ENCODE results near the gene ZNF829. TPM values are rescaled to one million over a fixed set of nuclear protein-coding genes. Genes with fewer than 3 reads are reported as not detected.

ZNF829 gene
- total and polyA plus RNA-seq, 12 donors: 0.78 to 4.1 (median 2.5) TPM

DNA sequence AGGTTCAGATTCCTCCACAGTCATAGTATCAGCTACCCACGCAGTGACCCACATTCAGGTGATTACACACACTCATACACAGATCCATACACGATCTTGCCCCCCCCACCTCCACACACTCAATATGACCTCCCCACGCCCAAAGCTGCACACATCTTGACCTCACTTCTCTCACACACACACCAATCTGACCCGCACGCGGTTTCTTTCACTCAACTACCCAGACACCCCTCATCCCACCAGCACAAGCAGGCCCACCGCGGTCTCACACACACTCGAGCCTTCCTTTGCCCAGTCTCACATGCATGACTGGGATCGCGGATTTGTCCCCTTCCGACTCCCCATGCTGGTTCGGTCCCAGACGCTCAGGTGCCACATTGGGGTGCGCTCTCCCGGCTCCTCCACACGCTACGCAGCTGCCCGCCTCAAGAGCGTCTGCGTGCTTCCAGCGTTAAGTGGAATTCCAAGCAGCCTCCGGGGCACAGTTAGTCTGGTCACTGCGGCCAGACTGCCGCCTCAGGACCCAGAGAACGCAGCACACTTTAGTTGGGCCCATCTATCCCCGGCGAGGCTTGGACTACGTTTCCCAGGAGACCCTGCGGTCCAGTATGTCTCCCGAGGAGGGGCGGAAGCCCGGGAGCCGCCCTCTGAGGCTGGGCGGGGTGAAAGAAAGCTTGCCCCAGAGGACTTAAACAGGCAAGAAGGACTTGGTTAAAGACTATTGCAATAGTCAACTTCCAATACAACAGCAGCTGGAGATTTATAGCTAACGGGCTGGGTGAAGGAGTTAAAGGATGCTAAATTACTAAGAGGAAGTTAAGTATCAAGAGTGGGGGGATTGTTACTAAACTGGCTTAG, 66.2 kb downstream of the ZNF829 start:
- H3K36me3 ChIP-seq: peaks cover 0 to 38% (median 12%) of the 10 kb centered on the region in 9 donors
- TF ChIP-seq, protein P1, sequence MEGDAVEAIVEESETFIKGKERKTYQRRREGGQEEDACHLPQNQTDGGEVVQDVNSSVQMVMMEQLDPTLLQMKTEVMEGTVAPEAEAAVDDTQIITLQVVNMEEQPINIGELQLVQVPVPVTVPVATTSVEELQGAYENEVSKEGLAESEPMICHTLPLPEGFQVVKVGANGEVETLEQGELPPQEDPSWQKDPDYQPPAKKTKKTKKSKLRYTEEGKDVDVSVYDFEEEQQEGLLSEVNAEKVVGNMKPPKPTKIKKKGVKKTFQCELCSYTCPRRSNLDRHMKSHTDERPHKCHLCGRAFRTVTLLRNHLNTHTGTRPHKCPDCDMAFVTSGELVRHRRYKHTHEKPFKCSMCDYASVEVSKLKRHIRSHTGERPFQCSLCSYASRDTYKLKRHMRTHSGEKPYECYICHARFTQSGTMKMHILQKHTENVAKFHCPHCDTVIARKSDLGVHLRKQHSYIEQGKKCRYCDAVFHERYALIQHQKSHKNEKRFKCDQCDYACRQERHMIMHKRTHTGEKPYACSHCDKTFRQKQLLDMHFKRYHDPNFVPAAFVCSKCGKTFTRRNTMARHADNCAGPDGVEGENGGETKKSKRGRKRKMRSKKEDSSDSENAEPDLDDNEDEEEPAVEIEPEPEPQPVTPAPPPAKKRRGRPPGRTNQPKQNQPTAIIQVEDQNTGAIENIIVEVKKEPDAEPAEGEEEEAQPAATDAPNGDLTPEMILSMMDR (IDR thresholded peaks at IDR 0.05): no peak
- DNase-seq (peak; percentile 90 to 94), ATAC-seq (peak; percentile 97 to 99 (median 98))
- peak overlapping the region; percentile 46 to 92 (median 76) for H3K4me3 ChIP-seq
- WGBS, 2 donors: 0% methylated on average over 36 of the region's 36 CpGs
- H3K27me3 ChIP-seq: no peaks in the 10 kb centered on the region
- H3K9me3 ChIP-seq: peaks cover 0 to 58% (median 0%) of the 10 kb centered on the region in 11 donors
- H3K27ac ChIP-seq: peak overlapping the region; percentile 32 to 96 (median 92)
- peaks cover 0 to 38% (median 17%) of the 10 kb centered on the region in 9 donors for H3K4me1 ChIP-seq
- intact Hi-C loops (cut with DNase I): loop anchor here in 5 of 10 donors (1.0 to 5.0 kb wide), 6 partner anchors 12 to 943 kb away; partner anchors contain the start of genes ZNF790 (in 3 of the 5), ZNF568 (in 2 of the 5), ZNF829 (in 2 of the 5) and TYROBP (in 1 of the 5)

DNA sequence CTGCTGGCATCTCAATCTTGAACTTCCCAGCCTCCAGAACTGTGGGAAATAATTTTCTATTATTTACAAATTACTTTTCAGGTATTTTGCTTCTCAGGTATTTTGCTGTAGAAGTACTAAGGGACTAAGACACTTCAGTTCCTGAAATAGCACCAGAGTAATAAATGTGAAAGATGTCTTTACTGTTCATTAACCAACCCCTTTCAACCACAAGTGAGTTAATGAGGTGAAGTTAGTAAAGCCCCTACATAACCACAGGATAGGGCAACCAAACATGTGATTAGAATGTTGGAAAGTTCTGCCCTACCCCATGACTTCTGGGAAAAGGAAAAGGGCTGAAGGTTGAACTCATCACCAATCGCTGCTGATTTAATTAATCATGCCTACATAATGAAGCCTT, 68.1 kb downstream of the ZNF829 start:
- DNase-seq: no peak
- TF ChIP-seq, protein P1 (IDR thresholded peaks at IDR 0.05): no peak
- Histone ChIP-seq H3K4me3 (no peak overlapping the region), H3K4me1 (peaks cover 0 to 38% (median 17%) of the 10 kb centered on the region in 9 donors), H3K9me3 (peaks cover 0 to 59% (median 0%) of the 10 kb centered on the region in 11 donors), H3K27me3 (no peaks in the 10 kb centered on the region), H3K36me3 (peaks cover 0 to 35% (median 0%) of the 10 kb centered on the region in 9 donors), H3K27ac (peak overlapping the region in 4 of 10 donors; percentile 89 to 94 (median 92))
- intact Hi-C loops (cut with DNase I): no loop called here
- WGBS, 2 donors: 92 to 93% methylated on average over 1 of the region's 1 CpG
- ATAC-seq: no peak

DNA sequence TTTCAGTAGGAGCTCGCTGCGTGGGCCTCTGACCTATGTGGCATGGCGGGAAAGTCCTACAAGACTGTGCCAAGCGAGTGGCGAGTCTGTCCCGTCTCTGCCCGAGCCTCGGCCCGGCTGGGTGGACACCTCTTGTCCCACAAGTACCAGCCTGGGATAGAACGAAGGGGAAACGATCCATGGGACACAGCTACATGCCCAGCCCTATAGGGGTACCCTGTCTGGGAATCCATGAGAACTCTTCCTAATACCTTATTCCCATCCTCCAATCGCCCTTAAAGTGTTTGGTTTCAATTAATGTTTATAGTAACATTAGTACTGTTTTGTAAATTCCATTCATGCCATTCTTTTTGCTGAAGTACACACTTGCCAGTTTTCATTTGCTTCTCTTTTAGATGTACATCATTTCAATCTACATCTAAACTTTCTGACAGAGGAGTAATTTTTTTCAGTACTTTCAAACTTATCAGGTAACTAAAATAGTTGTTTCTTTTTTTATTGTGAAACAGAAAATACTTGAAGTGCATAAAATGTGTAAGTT, 77.2 kb downstream of the ZNF829 start:
- Histone ChIP-seq H3K4me3 (peak overlapping the region; percentile 56 to 80 (median 76)), H3K4me1 (peaks cover 0 to 24% (median 14%) of the 10 kb centered on the region in 9 donors), H3K9me3 (peaks cover 0 to 70% (median 19%) of the 10 kb centered on the region in 11 donors), H3K27me3 (no peaks in the 10 kb centered on the region), H3K36me3 (peaks cover 0 to 39% (median 13%) of the 10 kb centered on the region in 9 donors), H3K27ac (peak overlapping the region; percentile 78 to 94 (median 92))
- 4 to 8% methylated on average over 12 of the region's 12 CpGs for WGBS, 2 donors
- DNase-seq: no peak
- intact Hi-C loops (cut with DNase I): loop anchor here in 5 of 10 donors (1.0 to 10.0 kb wide), 6 partner anchors 11 to 264 kb away; partner anchors contain the start of genes ZNF345 (in 3 of the 5), ZNF850 (in 3 of the 5), ZNF461 (in 2 of the 5) and ZNF529 (in 1 of the 5)
- TF ChIP-seq, protein P1 (IDR thresholded peaks at IDR 0.05): no peak
- peak in 1 of 8 donors; percentile 20 for ATAC-seq

Other genes with a start within 250 kb of the ZNF829 start
- 1 to 10 TPM; 4.4 to 8.5 (median 7.0) TPM for gene ZNF461, start 249.5 kb downstream of the ZNF829 start, total RNA-seq
- 1 to 10 TPM; 2.3 to 5.3 TPM for gene ZNF461, start 249.5 kb downstream of the ZNF829 start, polyA plus RNA-seq
- gene ZNF567, start 228.7 kb downstream of the ZNF829 start, total RNA-seq: 1 to 10 TPM; 1.9 to 4.7 (median 3.7) TPM
- gene ZNF567, start 228.7 kb downstream of the ZNF829 start, polyA plus RNA-seq: 1 to 10 TPM; 2.1 to 2.3 TPM
- gene ZNF850, start 143.5 kb downstream of the ZNF829 start, total RNA-seq: 1 to 10 TPM; 1.9 to 7.9 (median 4.7) TPM
- gene ZNF850, start 143.5 kb downstream of the ZNF829 start, polyA plus RNA-seq: under 1 TPM; 0.80 to 0.88 TPM
- gene ZNF790, start 77.9 kb downstream of the ZNF829 start, total RNA-seq: 10 to 100 TPM in 3 of 10 donors, 1 to 10 TPM in 7; 4.5 to 11.8 (median 8.7) TPM
- 1 to 10 TPM; 2.3 to 3.2 TPM for gene ZNF790, start 77.9 kb downstream of the ZNF829 start, polyA plus RNA-seq
- 1 to 10 TPM; 2.2 to 4.5 (median 3.0) TPM for gene ZNF345, start 65.4 kb downstream of the ZNF829 start, total RNA-seq
- gene ZNF345, start 65.4 kb downstream of the ZNF829 start, polyA plus RNA-seq: 1 to 10 TPM; 1.4 to 3.7 TPM
- 10 to 100 TPM in 3 of 10 donors, 1 to 10 TPM in 7; 6.9 to 11.5 (median 9.1) TPM for gene ZNF568, start within 50 bp of the ZNF829 start, total RNA-seq
- 1 to 10 TPM; 2.7 to 4.3 TPM for gene ZNF568, start within 50 bp of the ZNF829 start, polyA plus RNA-seq
- gene ZNF420, start 162.1 kb upstream of the ZNF829 start, total RNA-seq: 10 to 100 TPM in 2 of 10 donors, 1 to 10 TPM in 8; 5.2 to 12.5 (median 8.5) TPM
- 1 to 10 TPM; 2.7 to 3.0 TPM for gene ZNF420, start 162.1 kb upstream of the ZNF829 start, polyA plus RNA-seq

Measured in heart right ventricle (tissue), 16 donors.